NB4 (cell line): ENCODE measurements around the gene CGNL1.

ENCODE experiments used
- CTCF ChIP-seq: IDR thresholded peaks from one replicate; pipeline ENCODE4 v1.5.1; 2012; ENCODE audit warnings: low read depth, low read length
- POLR2A ChIP-seq: IDR thresholded peaks from 2 replicates; pipeline ENCODE4 v1.6.1; 2011; ENCODE audit warnings: mild to moderate bottlenecking; ENCODE audit not compliant: insufficient read length; ENCODE audit errors: extremely low read depth
- TF ChIP-seq, protein P1 (sequence below): IDR thresholded peaks from 2 replicates; pipeline ENCODE4 v1.6.1; 2011; ENCODE audit warnings: low read depth, low read length

GRCh38 chr15:57557810-57558209, 181.5 kb downstream of the CGNL1 start:
- TF ChIP-seq CTCF (no peak), POLR2A (no peak)
- TF ChIP-seq, protein P1, sequence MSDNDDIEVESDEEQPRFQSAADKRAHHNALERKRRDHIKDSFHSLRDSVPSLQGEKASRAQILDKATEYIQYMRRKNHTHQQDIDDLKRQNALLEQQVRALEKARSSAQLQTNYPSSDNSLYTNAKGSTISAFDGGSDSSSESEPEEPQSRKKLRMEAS = no peak
